IPS-20b (cell line): Measurements from ENCODE around the gene CXCR2.

ENCODE experiments used
- H3K27ac ChIP-seq: one replicate; pipeline ENCODE4 v1.5.1; 2013; ENCODE audit warnings: low read length
- H3K27me3 ChIP-seq: 2 replicates; pipeline ENCODE4 v1.6.1; 2013; ENCODE audit warnings: mild to moderate bottlenecking, low read length, inconsistent platforms; ENCODE audit not compliant: insufficient read depth
- H3K36me3 ChIP-seq: 2 replicates; pipeline ENCODE4 v1.6.1; 2013; ENCODE audit warnings: low read depth, mild to moderate bottlenecking, inconsistent platforms, low read length, moderate library complexity; ENCODE audit not compliant: insufficient read depth
- H3K4me1 ChIP-seq: 2 replicates; pipeline ENCODE4 v1.6.1; 2013; ENCODE audit warnings: mild to moderate bottlenecking, control low read depth, inconsistent platforms, low read length, moderate library complexity; ENCODE audit not compliant: insufficient read depth
- H3K4me3 ChIP-seq: 2 replicates; pipeline ENCODE4 v1.5.1; 2013; ENCODE audit warnings: mild to moderate bottlenecking, low read length, inconsistent platforms
- H3K9ac ChIP-seq: 2 replicates; pipeline ENCODE4 v1.6.1; 2013; ENCODE audit warnings: low read depth, mild to moderate bottlenecking, inconsistent platforms, low read length, moderate library complexity
- H3K9me3 ChIP-seq: 2 replicates; pipeline ENCODE4 v1.6.1; 2013; ENCODE audit warnings: mild to moderate bottlenecking, low read depth, low read length, inconsistent platforms; ENCODE audit not compliant: insufficient read depth

CXCR2 gene

GRCh38 chr2:218137514-218137913, 11.7 kb downstream of the CXCR2 start:
- Histone ChIP-seq H3K9ac (no peak overlapping the region), H3K4me1 (no peaks in the 10 kb centered on the region), H3K36me3 (no peaks in the 10 kb centered on the region), H3K27me3 (no peaks in the 10 kb centered on the region), H3K4me3 (no peak overlapping the region), H3K27ac (no peak overlapping the region), H3K9me3 (no peaks in the 10 kb centered on the region)

GRCh38 chr2:218138047-218138446, 12.2 kb downstream of the CXCR2 start:
- H3K36me3 ChIP-seq, result no peaks in the 10 kb centered on the region
- H3K9ac ChIP-seq, result no peak overlapping the region
- no peak overlapping the region for H3K27ac ChIP-seq
- H3K27me3 ChIP-seq, result no peaks in the 10 kb centered on the region
- H3K4me1 ChIP-seq, result no peaks in the 10 kb centered on the region
- no peaks in the 10 kb centered on the region for H3K9me3 ChIP-seq
- H3K4me3 ChIP-seq, result no peak overlapping the region

- H3K27me3 ChIP-seq, result no peaks in the 10 kb centered on the region; the same call in 1 of the 2 replicates
- H3K9me3 ChIP-seq, result peaks cover 4% of the 10 kb centered on the region; the same call in 1 of the 2 replicates
- no peak overlapping the region for H3K4me3 ChIP-seq
- no peaks in the 10 kb centered on the region for H3K36me3 ChIP-seq
- no peak overlapping the region for H3K27ac ChIP-seq
- no peak overlapping the region for H3K9ac ChIP-seq
- H3K4me1 ChIP-seq, result no peaks in the 10 kb centered on the region
Observed at GRCh38 chr2:218145124-218145523, 19.3 kb downstream of the CXCR2 start.

GRCh38 chr2:218146056-218146455, 20.2 kb downstream of the CXCR2 start:
- Histone ChIP-seq H3K27ac (no peak overlapping the region), H3K9ac (no peak overlapping the region), H3K36me3 (no peaks in the 10 kb centered on the region), H3K9me3 (peaks cover 4% of the 10 kb centered on the region; the same call in 1 of the 2 replicates), H3K27me3 (no peaks in the 10 kb centered on the region; the same call in 1 of the 2 replicates), H3K4me3 (no peak overlapping the region), H3K4me1 (no peaks in the 10 kb centered on the region)

GRCh38 chr2:218149098-218149497, 23.3 kb downstream of the CXCR2 start:
- Histone ChIP-seq H3K9ac (no peak overlapping the region), H3K4me1 (no peaks in the 10 kb centered on the region), H3K27me3 (no peaks in the 10 kb centered on the region; the same call in 1 of the 2 replicates), H3K27ac (no peak overlapping the region), H3K9me3 (peaks cover 4% of the 10 kb centered on the region; the same call in 1 of the 2 replicates), H3K4me3 (no peak overlapping the region), H3K36me3 (no peaks in the 10 kb centered on the region)

- Histone ChIP-seq H3K27ac (no peak overlapping the region), H3K4me3 (no peak overlapping the region), H3K36me3 (no peaks in the 10 kb centered on the region), H3K4me1 (no peaks in the 10 kb centered on the region), H3K27me3 (no peaks in the 10 kb centered on the region; the same call in 1 of the 2 replicates), H3K9ac (no peak overlapping the region), H3K9me3 (peaks cover 3% of the 10 kb centered on the region; the same call in 1 of the 2 replicates)
Observed at GRCh38 chr2:218149848-218150440, 24.1 kb downstream of the CXCR2 start.

- Histone ChIP-seq H3K27me3 (no peaks in the 10 kb centered on the region; the same call in 1 of the 2 replicates), H3K27ac (no peak overlapping the region)
Observed at GRCh38 chr2:218152172-218152571, 26.3 kb downstream of the CXCR2 start.

GRCh38 chr2:218152777-218153176, 26.9 kb downstream of the CXCR2 start:
- Histone ChIP-seq H3K4me1 (no peaks in the 10 kb centered on the region), H3K9ac (no peak overlapping the region), H3K27me3 (no peaks in the 10 kb centered on the region; the same call in 1 of the 2 replicates), H3K9me3 (no peaks in the 10 kb centered on the region), H3K36me3 (no peaks in the 10 kb centered on the region), H3K4me3 (no peak overlapping the region), H3K27ac (no peak overlapping the region)

More at GRCh38 chr2:218152172-218152571, 26.3 kb downstream of the CXCR2 start:
- Histone ChIP-seq H3K9ac (no peak overlapping the region), H3K4me3 (no peak overlapping the region), H3K9me3 (no peaks in the 10 kb centered on the region), H3K36me3 (no peaks in the 10 kb centered on the region), H3K4me1 (no peaks in the 10 kb centered on the region)

- H3K27me3 ChIP-seq, result no peaks in the 10 kb centered on the region
Observed at GRCh38 chr2:218155953-218156479, 30.2 kb downstream of the CXCR2 start.

GRCh38 chr2:218161644-218162043, 35.8 kb downstream of the CXCR2 start:
- no peak overlapping the region for H3K4me3 ChIP-seq
- H3K27me3 ChIP-seq, result no peaks in the 10 kb centered on the region
- H3K9ac ChIP-seq, result no peak overlapping the region

More at GRCh38 chr2:218155953-218156479, 30.2 kb downstream of the CXCR2 start:
- no peaks in the 10 kb centered on the region for H3K36me3 ChIP-seq
- no peaks in the 10 kb centered on the region for H3K9me3 ChIP-seq
- no peak overlapping the region for H3K27ac ChIP-seq
- no peak overlapping the region for H3K4me3 ChIP-seq
- H3K4me1 ChIP-seq, result no peaks in the 10 kb centered on the region
- no peak overlapping the region for H3K9ac ChIP-seq

GRCh38 chr2:218162814-218163213, 37.0 kb downstream of the CXCR2 start:
- H3K36me3 ChIP-seq, result no peaks in the 10 kb centered on the region
- no peak overlapping the region for H3K9ac ChIP-seq
- no peaks in the 10 kb centered on the region for H3K4me1 ChIP-seq
- no peak overlapping the region for H3K4me3 ChIP-seq
- H3K27ac ChIP-seq, result no peak overlapping the region
- no peaks in the 10 kb centered on the region for H3K27me3 ChIP-seq
- no peaks in the 10 kb centered on the region for H3K9me3 ChIP-seq

More at GRCh38 chr2:218161644-218162043, 35.8 kb downstream of the CXCR2 start:
- H3K27ac ChIP-seq, result no peak overlapping the region
- no peaks in the 10 kb centered on the region for H3K36me3 ChIP-seq
- no peaks in the 10 kb centered on the region for H3K9me3 ChIP-seq
- H3K4me1 ChIP-seq, result no peaks in the 10 kb centered on the region

GRCh38 chr2:218166791-218167190, 41.0 kb downstream of the CXCR2 start, which contains the start of gene CXCR1:
Gene CXCR1, minus strand, starts transcription at chr2:218166962. Its CDS starts 1,751 bp downstream, at chr2:218165211.
- H3K9ac ChIP-seq, result no peak within 1 kb of the TSS

More at GRCh38 chr2:218166791-218167190, 41.0 kb downstream of the CXCR2 start, which contains the start of gene CXCR1:
- Histone ChIP-seq H3K9me3 (no peaks in the 10 kb centered on the region), H3K27me3 (no peaks in the 10 kb centered on the region), H3K27ac (no peak within 1 kb of the TSS), H3K4me1 (no peaks in the 10 kb centered on the region), H3K4me3 (no peak within 1 kb of the TSS), H3K36me3 (no peaks in the 10 kb centered on the region)
